M059J (cell line): Measurements from ENCODE around the gene PRCC. TPM values are rescaled to one million over a fixed set of nuclear protein-coding genes. Genes with fewer than 3 reads are reported as not detected.
"Not testable (repeated sequence)": the region's sequence is repeated elsewhere in the genome, so short reads cannot be mapped to it uniquely, and the experiment has no call there.

Experiments used
- DNase-seq: peaks from one replicate; pipeline ENCODE4 v3.0.0-alpha.2; 2012; ENCODE audit warnings: low read depth
- total RNA-seq: library from RNA; depleted of rRNA; stranded (reverse); fragments of >200 nt; shearing (Covaris generic); gene quantifications from 2 replicates; pipeline ENCODE4 v1.2.3, GENCODE V29; 2014

Gene PRCC
- total RNA-seq, 1 experiment from 2014 or later: 38.4 TPM

DNA sequence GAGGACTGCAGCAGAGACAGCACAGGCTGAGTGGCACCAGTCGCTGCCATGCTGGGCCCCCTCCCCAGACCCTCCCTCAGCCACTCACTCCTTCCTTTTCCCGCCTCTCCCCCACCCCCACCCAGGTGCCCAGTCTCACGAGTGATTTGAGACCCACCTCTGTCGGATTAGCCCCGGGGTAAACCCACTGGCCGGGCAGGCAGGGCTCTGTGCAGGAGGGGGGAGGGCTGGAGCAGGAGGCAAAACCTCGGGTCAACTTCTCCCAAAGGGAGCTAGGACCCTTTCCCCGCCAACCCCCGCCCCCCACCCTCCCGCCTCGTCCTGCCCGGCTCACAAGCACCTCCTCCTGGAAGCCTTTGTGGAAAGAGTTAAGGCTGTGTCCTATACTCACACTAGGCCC lies 23.0 kb upstream of the PRCC start:
- DNase-seq: no peak

DNA sequence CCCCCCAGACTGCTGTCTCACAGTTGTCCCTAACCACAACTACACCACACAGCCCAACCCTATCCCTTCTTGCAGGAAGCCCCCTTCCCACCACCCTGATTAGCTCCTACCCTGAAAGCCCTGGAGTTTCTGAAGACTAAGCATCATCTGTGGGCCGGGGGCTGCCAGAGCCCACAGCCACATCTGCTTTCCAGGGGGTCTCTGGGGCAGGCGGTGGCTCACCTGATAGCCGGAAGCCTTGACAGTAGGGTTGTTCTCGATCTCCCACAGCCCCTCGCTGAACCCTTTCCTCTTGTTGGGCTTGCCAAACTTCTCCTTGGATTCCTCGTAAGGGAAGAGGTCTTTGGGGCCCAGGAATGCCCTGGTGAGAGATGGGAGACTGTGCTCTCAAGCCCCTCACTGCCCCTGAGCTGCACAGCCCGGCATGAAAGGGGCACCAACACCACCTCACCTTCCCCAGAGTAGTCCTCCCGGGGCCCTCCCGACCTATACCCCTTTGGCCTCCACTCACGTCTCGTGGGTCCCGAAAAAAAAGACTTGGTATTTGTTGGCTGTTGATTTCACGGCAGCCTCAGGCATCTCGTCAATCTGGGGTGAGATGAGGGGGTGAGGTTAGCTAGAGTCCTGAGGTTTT lies 22.4 kb upstream of the PRCC start:
- DNase-seq: no peak

DNA sequence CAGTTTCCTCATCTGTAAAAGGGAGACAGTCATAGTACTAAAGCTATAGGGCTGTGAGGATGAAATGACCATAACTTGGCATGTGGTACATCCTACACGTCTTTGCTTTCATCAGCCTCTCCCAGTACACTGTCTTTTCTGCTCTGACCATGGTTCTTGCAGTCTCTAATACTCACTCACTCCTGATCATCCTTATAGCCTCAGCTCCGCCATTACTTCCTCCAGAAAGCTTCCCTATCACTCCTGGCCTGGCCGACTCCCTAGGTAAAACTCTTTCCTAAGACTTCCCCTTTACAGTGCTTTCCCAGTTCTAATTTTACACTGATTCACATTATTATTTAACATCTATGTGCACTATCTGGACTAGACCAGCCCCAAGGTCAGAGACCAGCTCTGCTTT lies 21.5 kb upstream of the PRCC start:
- DNase-seq: no peak

DNA sequence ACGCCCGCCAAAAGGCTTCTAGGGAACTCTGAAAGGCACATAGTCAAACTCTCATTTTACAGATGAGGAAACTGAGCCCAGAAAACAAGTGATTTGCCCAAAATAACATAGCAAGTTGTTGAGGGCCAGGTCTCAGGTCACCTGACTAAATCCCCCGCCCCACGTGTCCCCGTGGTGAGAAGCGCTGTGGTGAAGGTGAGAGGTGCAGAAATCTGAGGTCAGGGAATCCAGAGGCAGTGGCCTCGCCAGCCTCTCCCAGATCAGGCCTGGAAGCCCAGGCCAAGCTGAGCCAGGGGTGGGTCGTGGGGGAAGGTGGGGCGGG lies 21.0 kb upstream of the PRCC start:
- no peak for DNase-seq

DNA sequence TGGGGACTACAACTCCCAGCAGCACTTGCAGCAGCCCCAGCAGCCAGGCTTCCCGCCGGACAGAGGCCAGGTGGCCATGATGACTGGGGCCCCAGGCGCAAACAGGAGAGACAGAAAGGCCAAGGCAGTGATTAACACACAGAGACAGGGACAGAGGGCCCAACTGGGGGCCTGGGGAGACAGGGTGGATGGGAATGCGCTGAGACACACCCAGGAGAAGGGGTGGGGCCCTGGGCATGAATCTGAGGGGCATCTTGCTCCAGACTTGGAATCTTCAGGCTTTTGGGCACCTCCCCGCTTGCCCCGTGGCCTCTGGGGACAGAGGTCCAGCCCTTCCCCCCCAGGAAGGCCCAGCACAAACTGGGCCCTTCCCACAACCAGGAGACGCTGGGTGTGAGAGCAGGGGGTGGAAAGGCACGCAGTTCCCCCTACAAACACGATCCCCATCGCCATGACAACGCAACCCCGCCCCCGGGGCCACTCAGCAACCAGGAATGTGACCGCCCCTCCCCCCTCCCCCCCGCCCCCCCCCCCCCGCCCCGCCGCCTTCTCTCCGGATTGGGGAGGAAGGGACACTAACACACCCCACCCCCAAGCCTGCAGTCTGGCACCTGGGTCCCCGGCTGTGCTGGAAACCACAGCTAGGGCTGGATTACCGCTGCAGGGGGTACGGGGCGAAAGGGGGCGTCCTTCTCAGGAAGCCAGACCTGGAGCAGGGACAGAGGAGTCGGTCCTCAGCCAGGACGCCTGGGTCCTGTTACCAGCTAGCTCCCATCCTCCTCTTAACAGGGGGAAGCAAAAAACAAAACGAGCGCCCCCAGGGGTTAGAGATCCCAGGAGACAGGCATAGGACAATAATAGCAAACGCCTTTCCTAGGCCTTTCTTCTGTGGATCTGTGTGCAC lies 20.4 kb upstream of the PRCC start:
- DNase-seq: peak; percentile 94

DNA sequence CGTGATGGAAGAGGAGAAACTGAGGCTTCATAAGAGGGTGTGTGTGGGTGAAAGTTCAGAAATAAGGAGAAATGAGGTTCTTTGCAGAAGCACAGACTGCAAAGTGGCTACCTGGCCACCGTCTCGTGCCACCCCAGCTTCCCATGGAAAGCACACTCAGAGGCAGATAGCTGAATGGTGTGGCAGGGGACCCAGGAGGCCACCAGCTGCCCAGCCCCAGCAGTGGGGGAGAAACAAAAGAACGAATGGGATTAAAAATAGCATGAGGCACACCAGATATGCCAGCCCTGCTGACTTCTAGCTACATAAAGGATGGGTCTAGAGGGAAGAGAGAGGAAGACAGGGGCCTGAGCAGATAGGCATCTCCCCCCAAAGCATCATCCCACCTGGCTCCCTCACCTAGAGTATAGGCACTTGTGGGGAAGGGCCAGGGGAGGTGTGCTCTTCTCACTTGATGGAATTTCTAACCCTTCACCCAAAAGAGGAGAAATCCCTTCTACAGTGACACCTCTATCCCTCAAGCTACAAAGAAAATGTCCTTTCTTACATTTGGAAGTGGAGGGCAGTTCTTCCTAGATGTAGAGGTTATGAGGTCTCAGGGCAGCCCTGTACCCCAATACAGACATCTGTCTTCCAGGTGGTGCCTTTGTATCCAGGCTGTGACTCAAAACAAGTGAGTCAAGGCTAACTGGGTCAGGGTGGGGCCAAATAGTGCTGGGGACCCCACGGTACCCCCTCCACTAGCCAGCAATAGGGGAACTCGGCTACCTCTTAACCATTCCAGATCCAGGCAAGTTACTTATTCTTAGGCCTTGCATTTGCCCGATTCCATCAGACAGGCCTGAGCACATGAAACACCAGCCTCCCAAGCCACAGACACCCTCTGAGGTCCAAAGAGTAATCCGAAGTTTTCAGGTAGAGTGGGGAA lies 19.3 kb upstream of the PRCC start:
- DNase-seq: no peak

DNA sequence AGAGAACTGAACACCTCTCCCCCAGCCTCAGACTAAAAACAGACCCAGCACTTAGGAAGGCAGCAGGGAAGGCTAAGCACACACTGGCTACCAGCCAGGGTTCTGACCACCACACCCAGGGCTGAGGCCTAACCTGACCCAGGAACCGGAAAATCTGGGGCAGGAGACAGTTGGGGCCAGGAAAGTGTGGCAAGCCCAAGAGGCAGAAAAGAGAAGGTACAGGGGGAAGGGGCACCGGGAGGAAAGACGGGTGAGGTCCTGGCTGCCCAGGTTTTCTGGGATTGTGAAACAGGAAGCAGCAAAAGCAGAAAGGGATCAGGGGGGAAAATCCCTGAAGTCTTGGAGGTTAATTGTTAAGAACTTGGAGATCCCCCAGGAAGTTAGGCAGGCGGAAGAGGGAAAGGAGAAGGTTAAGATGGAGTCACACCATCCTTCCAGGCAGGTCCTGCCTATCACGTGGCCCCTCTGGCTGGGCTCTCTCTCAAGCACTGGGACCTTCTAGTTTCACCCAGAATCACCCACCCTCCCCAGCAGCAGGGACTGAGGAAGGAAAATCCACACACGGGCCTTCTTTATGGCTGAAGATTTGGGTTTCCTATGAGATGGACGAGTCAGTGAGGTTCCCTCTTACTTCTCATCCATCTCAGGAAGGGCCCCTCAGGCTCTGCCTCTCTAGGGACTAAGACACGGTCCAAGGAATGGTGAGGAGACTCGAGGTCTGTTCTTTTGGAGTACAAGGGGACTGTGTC lies 18.5 kb upstream of the PRCC start:
- DNase-seq: peak; percentile 71

DNA sequence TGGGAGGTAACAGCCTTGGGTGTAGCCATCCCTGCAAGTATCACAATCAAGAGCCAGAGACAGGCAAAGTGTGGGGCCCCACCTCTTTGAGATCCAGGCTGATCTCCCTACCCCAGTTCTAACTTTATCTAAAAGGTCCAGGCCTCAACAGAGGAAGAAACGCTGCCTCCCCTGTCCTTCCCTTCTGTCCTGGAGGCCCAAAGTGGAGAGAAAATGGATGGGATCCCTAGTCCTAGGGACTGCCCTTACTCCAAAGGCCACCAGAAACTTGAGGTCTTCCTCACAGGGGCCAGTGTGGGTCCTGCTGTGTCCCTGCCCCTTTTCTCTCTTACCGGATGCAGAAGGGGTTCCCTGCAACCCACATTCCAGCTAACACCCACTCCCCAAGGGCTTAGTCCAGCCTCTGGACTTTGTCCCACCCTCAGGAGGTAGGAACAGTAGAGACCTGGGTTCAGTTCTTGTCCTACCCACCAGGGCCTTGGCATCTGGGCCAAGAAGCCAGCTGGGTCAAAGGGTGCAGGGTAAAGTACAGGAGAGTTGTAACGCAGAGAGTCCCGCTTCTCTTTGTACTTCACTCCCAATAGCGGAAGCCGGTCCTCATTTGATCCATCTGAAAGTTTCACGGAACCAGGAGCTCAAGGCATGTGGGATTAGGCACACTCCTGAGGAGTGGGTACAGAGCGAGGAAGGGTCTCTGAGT lies 17.8 kb upstream of the PRCC start:
- no peak for DNase-seq

DNA sequence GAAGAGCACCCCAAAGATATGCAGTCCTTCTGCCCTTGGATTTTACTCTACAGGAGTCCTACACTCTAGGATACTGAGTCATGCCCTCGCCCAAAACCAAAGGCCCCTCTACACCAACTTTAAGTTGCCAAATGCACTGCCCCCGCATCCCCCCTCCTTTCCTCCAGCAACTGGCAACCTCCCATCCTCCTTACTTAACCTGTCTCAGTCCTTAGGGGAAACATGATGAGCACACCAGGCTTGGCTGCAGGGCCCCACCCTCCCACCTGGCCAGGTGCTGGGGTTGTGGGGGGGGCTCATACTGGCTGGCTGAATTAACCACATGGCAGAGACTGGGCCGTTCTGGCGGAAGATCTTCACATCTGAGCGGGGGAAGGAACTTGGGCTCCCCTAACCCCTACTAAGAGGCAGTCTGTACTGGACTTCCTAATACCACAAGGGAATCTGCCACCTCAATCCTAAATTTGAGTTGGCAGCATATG lies 17.1 kb upstream of the PRCC start:
- DNase-seq: peak; percentile 53

DNA sequence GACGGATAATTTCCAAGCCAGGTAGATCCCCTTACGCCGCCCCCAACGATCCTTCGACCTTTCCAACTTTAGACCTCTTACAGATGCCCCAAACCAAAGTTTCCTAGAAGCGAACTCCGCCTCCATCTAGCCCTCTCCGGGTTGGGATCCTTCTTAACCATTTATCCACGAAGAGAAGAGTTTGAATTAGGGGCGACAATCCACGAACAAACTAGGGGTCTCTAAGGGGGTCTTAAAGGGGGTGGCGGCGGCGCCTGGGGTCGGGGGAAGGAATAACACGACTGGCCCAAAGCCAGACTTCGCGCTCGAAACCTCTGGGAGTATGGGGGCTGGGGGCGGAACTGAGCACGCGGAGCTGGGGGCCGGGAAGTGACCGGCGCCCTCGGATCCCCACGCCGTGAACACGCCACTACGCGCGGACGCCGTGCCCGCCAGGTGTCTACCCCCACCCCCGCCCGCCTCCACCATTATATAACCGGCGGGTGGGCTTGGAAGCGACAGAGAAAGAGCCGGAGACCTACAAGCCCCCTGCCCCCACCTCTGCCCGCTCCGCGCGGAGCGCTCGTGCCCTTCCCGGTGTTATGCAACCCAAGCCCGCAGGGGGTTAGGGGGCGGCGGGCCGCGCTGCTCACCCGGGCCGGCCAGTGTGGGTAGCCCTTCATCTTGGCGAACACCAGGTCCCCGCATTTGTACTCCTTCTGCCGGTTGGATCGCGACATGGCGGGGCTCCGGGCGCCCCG lies 16.5 kb upstream of the PRCC start:
- peak; percentile 44 for DNase-seq

DNA sequence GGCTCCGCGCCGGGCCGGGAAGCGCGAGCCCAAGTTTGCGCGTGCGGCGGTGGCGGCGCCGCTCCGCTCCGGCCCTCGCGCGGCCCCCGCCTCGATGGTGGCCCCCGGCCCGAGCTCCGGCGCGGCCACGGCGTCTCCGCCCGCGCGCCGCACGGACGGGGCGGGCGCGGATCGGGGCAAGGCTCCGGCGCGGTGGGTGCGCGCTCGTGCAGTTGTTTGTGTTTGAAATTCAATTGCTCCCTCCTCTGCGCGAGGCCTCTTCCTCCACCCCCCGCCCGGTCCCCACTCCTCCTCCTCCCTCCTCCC lies 15.9 kb upstream of the PRCC start, which contains the start of gene HDGF:
Gene HDGF, minus strand, starts transcription at position 225 of the 306 bp plus-strand sequence. CDS start 246 bp downstream, outside the sequence.
- DNase-seq: no peak

DNA sequence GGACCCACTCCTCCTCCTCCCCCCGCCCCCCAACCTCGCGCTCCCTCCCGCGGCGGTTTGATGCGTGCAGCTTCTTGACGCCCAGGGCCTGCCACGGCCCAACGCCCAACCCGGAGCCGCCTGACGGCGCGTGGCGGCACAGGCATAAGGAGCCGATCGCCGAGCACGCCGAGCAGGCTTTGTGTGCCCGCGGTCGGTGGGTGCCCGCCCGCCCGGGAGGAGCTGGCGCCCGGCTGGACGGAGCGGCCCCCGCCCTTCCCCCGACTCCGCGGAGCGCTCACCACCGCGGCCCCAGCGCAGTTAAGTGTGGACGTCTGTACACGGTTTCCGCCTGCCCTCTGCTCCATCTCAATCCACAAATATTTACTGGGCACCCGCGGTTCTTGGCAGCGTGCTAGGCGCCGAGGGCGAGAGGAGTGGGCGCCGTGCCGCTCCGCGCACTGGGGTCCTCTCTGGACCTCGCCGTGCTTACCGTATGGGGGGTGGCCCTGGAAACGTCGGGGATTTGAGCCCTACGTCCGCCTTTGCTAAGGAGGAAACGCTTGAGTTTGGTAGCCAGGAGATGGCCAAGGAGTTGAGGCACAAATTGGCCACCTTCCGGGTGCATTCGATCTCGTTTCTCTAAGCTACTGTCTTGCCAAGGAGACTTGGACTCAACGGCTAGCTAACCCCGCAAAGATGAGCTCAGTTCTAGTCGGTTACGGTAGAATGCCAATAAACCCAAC lies 15.4 kb upstream of the PRCC start:
- DNase-seq: peak; percentile 95

DNA sequence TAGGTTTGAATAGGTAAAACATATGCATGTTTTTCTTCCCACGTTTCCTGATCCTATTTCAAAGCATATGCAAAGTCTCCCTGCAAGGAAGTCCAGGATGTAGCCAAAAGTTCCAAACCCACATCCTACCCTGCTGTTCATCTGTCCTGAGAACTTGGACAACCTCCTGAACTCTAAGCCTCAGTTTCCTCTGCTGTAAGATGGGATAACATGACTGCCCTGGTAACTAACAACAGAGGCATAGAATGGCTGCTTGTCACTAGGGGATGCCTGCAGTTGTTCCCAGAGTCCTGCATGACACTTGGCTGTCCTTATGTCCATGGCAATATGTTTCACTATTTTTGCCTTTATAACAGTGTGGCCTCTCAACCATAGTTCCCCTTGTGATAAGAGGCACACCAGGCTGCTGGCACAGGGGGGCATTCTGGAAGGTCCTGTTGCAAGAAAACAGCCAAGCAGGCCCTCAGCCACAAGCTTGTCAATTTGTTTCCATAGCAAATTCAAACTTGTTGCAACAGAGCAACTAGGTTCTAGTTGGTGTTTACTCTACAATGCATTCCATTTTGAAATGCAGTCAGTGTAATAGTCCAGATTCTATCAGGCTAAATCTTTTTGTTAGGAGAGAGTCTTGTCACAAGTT lies 14.4 kb upstream of the PRCC start:
- DNase-seq: peak; percentile 28

DNA sequence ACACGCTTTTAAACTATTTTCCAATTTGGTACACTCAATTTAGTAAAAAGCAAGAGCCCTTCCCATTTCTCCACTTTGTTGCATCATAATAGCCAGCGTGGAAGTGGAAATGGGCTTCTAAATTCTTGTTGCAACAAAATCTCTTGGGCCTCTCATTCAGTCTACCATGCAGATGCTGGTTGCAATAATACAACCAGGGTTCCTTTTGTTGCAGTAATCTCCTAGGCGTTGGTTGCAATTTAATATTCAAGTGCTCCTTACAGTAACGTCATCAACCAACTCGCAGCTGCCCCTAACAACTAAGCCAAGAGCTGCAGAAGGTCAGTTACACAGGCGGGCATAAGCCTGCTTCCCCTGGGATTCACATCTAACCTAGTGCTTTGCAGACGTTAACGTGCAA lies 13.1 kb upstream of the PRCC start:
- no peak for DNase-seq

DNA sequence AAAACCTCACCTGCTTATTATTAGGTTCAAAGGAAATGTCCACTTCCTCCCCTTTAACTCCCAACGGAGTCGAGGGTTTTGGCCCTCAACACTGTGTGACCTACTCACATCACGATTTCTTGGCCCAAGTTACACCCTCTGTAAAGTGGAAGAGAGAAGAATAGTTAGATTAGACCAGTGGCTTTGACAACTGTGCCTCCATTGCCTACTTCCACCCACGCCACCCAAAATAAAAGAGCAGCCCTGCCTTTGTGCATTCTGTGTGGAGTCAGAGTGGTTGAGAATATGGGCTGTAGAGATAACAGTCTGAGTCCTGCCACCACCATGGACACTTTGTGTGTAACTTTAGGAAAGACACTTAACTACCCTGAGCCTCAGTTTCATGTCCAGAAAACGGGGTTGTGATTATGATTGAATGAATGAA lies 11.8 kb upstream of the PRCC start:
- no peak for DNase-seq

DNA sequence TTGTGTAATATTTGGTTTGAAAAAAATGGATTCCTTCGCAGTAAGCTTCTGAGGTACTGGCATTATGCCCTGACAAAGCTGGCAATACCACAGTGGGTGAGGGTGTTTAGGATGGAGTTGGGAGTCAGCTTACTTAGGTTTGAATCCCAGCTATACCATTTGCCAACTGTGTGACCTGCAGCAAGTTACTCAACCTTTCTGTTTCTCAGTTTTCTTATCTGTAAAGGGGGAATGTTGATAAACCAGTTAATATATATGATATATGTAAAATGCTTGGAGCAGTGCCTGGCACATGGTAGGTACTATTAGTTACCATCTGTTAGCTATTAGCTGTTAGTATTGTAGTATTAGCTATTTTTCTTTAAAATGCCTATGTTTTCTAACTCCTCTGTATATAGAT lies 11.0 kb upstream of the PRCC start:
- no peak for DNase-seq

DNA sequence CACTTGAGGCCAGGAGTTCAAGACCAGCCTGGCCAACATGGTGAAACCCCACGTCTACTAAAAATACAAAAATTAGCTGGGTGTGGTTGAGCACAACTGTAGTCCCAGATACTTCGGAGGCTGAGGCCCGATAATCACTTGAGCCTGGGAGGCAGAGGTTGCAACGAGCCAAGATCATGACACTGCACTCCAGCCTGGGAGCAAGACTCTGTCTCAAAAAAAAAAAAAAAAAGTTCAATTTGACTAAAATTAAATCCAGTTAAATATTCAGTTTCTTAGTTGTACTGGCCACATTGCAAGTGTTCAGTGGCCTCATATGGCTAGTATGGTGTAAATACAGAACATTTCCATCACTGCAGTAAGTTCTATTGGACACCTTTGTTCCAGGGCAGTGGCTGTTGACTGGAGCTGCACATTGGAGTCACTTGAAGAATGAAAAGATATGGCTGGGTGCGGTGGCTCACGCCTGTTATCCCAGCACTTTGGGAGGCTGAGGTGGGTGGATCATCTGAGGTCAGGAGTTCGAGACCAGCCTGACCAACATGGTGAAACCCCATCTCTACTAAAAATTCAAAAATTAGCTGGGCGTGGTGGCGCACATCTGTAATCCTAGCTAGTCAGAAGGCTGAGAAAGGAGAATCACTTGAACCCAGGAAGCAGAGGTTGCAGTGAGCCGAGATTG lies 9.6 kb upstream of the PRCC start:
- not testable (repeated sequence) for DNase-seq

DNA sequence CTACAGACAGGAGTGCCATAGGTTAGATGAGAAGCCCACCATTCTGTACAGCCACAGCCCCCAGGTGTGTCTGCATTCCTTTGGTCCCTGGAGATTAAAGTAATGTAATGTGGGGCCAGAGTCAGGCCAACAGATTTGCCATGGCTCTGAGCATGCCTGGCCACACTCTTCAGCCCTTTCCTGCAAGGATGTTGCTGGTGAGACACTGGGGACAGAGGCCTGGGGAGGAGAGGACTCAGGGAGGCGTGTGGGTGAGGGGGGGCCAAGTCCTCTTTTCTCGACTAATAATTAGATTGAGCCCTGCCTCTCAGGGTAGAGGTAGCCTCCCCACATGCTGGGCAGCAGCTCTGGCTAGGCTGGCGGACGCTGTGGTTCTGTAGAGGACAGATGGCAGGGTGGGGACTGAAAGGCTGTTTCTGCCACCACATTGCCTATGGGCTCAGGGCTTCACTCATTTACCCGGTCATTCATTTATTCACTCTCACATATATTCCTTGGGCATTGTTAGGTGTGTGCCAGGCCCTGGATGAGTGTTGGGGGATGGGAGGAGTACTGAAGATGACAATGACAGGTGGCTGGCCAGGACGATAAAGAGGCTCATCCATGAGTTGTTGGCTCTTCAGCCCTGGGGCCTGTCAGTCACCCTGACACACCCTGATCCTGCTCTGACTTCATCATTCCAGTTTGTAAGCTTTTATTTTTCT lies 7.1 kb upstream of the PRCC start:
- DNase-seq: no peak
